Measurements from ENCODE around the gene DNAJC24. TPM values are rescaled to one million over a fixed set of nuclear protein-coding genes. Genes with fewer than 3 reads are reported as not detected.

Gene DNAJC24
- total RNA-seq, 2 donors from 2014 or later = 18.7 to 20.7 TPM

GRCh38 chr11:31383116-31383515 is 13.5 kb downstream of the DNAJC24 start:
- DNase-seq (ENCODE audit: low spot score) = no peak
- Histone ChIP-seq H3K27me3 (replicated peaks; ENCODE audit: insufficient read depth) (no peaks in the 10 kb centered on the region), H3K36me3 (no peaks in the 10 kb centered on the region), H3K4me1 (ENCODE audit: control insufficient read depth in 1 of 2, low read depth in 2 of 2) (no peaks in the 10 kb centered on the region), H3K27ac (no peak overlapping the region), H3K9me3 (no peaks in the 10 kb centered on the region), H3K4me3 (no peak overlapping the region)
- ATAC-seq (ENCODE audit: insufficient number of reproducible peaks, low FRiP score, low read depth) = no peak
- TF ChIP-seq CTCF (IDR thresholded peaks at IDR 0.05) = no peak

- DNase-seq (ENCODE audit: low spot score) (no peak), ATAC-seq (ENCODE audit: insufficient number of reproducible peaks, low FRiP score, low read depth) (no peak)
- Histone ChIP-seq H3K4me1 (ENCODE audit: control insufficient read depth in 1 of 2, low read depth in 2 of 2) (no peaks in the 10 kb centered on the region), H3K27me3 (replicated peaks; ENCODE audit: insufficient read depth) (no peaks in the 10 kb centered on the region), H3K27ac (no peak overlapping the region), H3K4me3 (no peak overlapping the region), H3K36me3 (no peaks in the 10 kb centered on the region), H3K9me3 (no peaks in the 10 kb centered on the region)
- TF ChIP-seq CTCF (IDR thresholded peaks at IDR 0.05) = no peak
Observed at GRCh38 chr11:31387379-31387778, 17.7 kb downstream of the DNAJC24 start.

- DNase-seq (ENCODE audit: low spot score) = no peak
- Histone ChIP-seq H3K27ac (no peak overlapping the region), H3K9me3 (no peaks in the 10 kb centered on the region), H3K27me3 (replicated peaks; ENCODE audit: insufficient read depth) (no peaks in the 10 kb centered on the region), H3K4me3 (no peak overlapping the region), H3K4me1 (ENCODE audit: control insufficient read depth in 1 of 2, low read depth in 2 of 2) (no peaks in the 10 kb centered on the region), H3K36me3 (no peaks in the 10 kb centered on the region)
- peak; percentile 25 for TF ChIP-seq CTCF (IDR thresholded peaks at IDR 0.05)
- no peak for ATAC-seq (ENCODE audit: insufficient number of reproducible peaks, low FRiP score, low read depth)
Observed at GRCh38 chr11:31397239-31397834, 27.7 kb downstream of the DNAJC24 start.

GRCh38 chr11:31404614-31405013 is 35.0 kb downstream of the DNAJC24 start:
- H3K4me1 ChIP-seq (ENCODE audit: control insufficient read depth in 1 of 2, low read depth in 2 of 2) = no peaks in the 10 kb centered on the region
- ATAC-seq (ENCODE audit: insufficient number of reproducible peaks, low FRiP score, low read depth) = no peak
- no peaks in the 10 kb centered on the region for H3K27me3 ChIP-seq (replicated peaks; ENCODE audit: insufficient read depth)
- no peaks in the 10 kb centered on the region for H3K9me3 ChIP-seq
- no peak overlapping the region for H3K4me3 ChIP-seq
- no peak overlapping the region for H3K27ac ChIP-seq
- no peaks in the 10 kb centered on the region for H3K36me3 ChIP-seq
- TF ChIP-seq CTCF (IDR thresholded peaks at IDR 0.05) = no peak
- DNase-seq (ENCODE audit: low spot score) = no peak

GRCh38 chr11:31408201-31408600 is 38.5 kb downstream of the DNAJC24 start:
- ATAC-seq (ENCODE audit: insufficient number of reproducible peaks, low FRiP score, low read depth) (no peak), DNase-seq (ENCODE audit: low spot score) (no peak)
- no peak overlapping the region for H3K27ac ChIP-seq
- H3K36me3 ChIP-seq = no peaks in the 10 kb centered on the region
- no peaks in the 10 kb centered on the region for H3K9me3 ChIP-seq
- H3K4me3 ChIP-seq = no peak overlapping the region
- H3K27me3 ChIP-seq (replicated peaks; ENCODE audit: insufficient read depth) = no peaks in the 10 kb centered on the region
- H3K4me1 ChIP-seq (ENCODE audit: control insufficient read depth in 1 of 2, low read depth in 2 of 2) = no peaks in the 10 kb centered on the region
- no peak for TF ChIP-seq CTCF (IDR thresholded peaks at IDR 0.05)

Data from thoracic aorta (tissue), 2 donors.